H9 (cell line): Measurements from ENCODE around the gene HAUS2. TPM values are rescaled to one million over a fixed set of nuclear protein-coding genes. Genes with fewer than 3 reads are reported as not detected.

Experiments used
- DNase-seq: peaks from one replicate; pipeline ENCODE4 v3.0.0-alpha.2; 2017
- H2AFZ ChIP-seq: one replicate; pipeline ENCODE4 v1.6.1; 2013; ENCODE audit warnings: mild to moderate bottlenecking, low read length, control low read depth, moderate library complexity
- H2AK5ac ChIP-seq: 2 replicates; pipeline ENCODE4 v1.6.1; 2013; ENCODE audit warnings: low read length, control low read depth, mixed read lengths; ENCODE audit not compliant: insufficient read length
- H2BK120ac ChIP-seq: one replicate; pipeline ENCODE4 v1.6.1; 2013; ENCODE audit warnings: low read depth, mild to moderate bottlenecking, low read length, control low read depth, inconsistent platforms; ENCODE audit not compliant: poor library complexity, severe bottlenecking
- H2BK12ac ChIP-seq: 2 replicates; pipeline ENCODE4 v1.6.1; 2013; ENCODE audit warnings: low read length, control low read depth, mixed read lengths, low read depth; ENCODE audit not compliant: insufficient read length
- H2BK15ac ChIP-seq: 2 replicates; pipeline ENCODE4 v1.6.1; 2013; ENCODE audit warnings: low read depth, low read length, control low read depth
- H2BK20ac ChIP-seq: one replicate; pipeline ENCODE4 v1.6.1; 2013; ENCODE audit warnings: low read depth, mild to moderate bottlenecking, low read length, control low read depth, inconsistent platforms; ENCODE audit not compliant: poor library complexity, severe bottlenecking
- H2BK5ac ChIP-seq: 2 replicates; pipeline ENCODE4 v1.6.1; 2013; ENCODE audit warnings: low read length, control low read depth, mixed read lengths; ENCODE audit not compliant: insufficient read length
- H3K14ac ChIP-seq: 2 replicates; pipeline ENCODE4 v1.6.1; 2013; ENCODE audit warnings: low read length, control low read depth; ENCODE audit not compliant: insufficient read depth
- H3K18ac ChIP-seq: 2 replicates; pipeline ENCODE4 v1.6.1; 2013; ENCODE audit warnings: low read depth, mild to moderate bottlenecking, mixed read lengths, low read length, control low read depth; ENCODE audit not compliant: insufficient read length
- H3K23ac ChIP-seq: 2 replicates; pipeline ENCODE4 v1.6.1; 2013; ENCODE audit warnings: low read length, control low read depth, mixed read lengths, low read depth; ENCODE audit not compliant: insufficient read length
- H3K23me2 ChIP-seq: 2 replicates; pipeline ENCODE4 v1.6.1; 2013; ENCODE audit warnings: low read depth, mild to moderate bottlenecking, mixed read lengths, low read length, control low read depth; ENCODE audit not compliant: insufficient read length, poor library complexity, severe bottlenecking
- H3K27ac ChIP-seq: 2 replicates; pipeline ENCODE4 v1.5.1; 2013; ENCODE audit warnings: low read length, control low read depth, mixed read lengths, low read depth; ENCODE audit not compliant: insufficient read length
- H3K27me3 ChIP-seq: 2 replicates; pipeline ENCODE4 v1.6.1; 2013; ENCODE audit warnings: low read length, control low read depth, inconsistent platforms; ENCODE audit not compliant: insufficient read depth
- H3K4ac ChIP-seq: 2 replicates; pipeline ENCODE4 v1.6.1; 2013; ENCODE audit warnings: low read depth, mild to moderate bottlenecking, control low read depth, inconsistent platforms, low read length, moderate library complexity
- H3K4me1 ChIP-seq: 2 replicates; pipeline ENCODE4 v1.6.1; 2013; ENCODE audit warnings: low read length, control low read depth, inconsistent platforms; ENCODE audit not compliant: insufficient read depth
- H3K4me2 ChIP-seq: 2 replicates; pipeline ENCODE4 v1.6.1; 2013; ENCODE audit warnings: low read length, control low read depth, mixed read lengths; ENCODE audit not compliant: insufficient read length, insufficient read depth
- H3K56ac ChIP-seq: 2 replicates; pipeline ENCODE4 v1.6.1; 2013; ENCODE audit warnings: low read depth, mild to moderate bottlenecking, mixed read lengths, low read length, control low read depth; ENCODE audit not compliant: insufficient read length
- H3K79me1 ChIP-seq: 2 replicates; pipeline ENCODE4 v1.6.1; 2013; ENCODE audit warnings: low read depth, mild to moderate bottlenecking, moderate library complexity, low read length, control low read depth, inconsistent platforms; ENCODE audit not compliant: insufficient read depth, poor library complexity, severe bottlenecking
- H3K79me2 ChIP-seq: 2 replicates; pipeline ENCODE4 v1.6.1; 2013; ENCODE audit warnings: low read length, control low read depth, inconsistent platforms; ENCODE audit not compliant: insufficient read depth
- H3K9ac ChIP-seq: 2 replicates; pipeline ENCODE4 v1.6.1; 2013; ENCODE audit warnings: low read length, control low read depth, mixed read lengths; ENCODE audit not compliant: insufficient read length; ENCODE audit errors: extremely low read depth
- H3K9me3 ChIP-seq: one replicate; pipeline ENCODE4 v1.6.1; 2013; ENCODE audit warnings: low read depth, low read length, inconsistent platforms; ENCODE audit not compliant: control insufficient read depth
- H3T11ph ChIP-seq: one replicate; pipeline ENCODE4 v1.6.1; 2013; ENCODE audit warnings: mild to moderate bottlenecking, low read length, control low read depth, inconsistent platforms
- H4K20me1 ChIP-seq: one replicate; pipeline ENCODE4 v1.6.1; 2013; ENCODE audit not compliant: control insufficient read depth, insufficient read length, insufficient read depth
- H4K5ac ChIP-seq: 2 replicates; pipeline ENCODE4 v1.6.1; 2013; ENCODE audit warnings: low read depth, mild to moderate bottlenecking, mixed read lengths, low read length, control low read depth; ENCODE audit not compliant: insufficient read length
- H4K8ac ChIP-seq: replicated peaks from 2 replicates; pipeline ENCODE4 v1.6.1; 2013; ENCODE audit warnings: low read length, control low read depth, mixed read lengths, low read depth; ENCODE audit not compliant: insufficient read length
- H4K91ac ChIP-seq: 2 replicates; pipeline ENCODE4 v1.6.1; 2013; ENCODE audit warnings: low read depth, mild to moderate bottlenecking, moderate library complexity, mixed read lengths, low read length, control low read depth; ENCODE audit not compliant: insufficient read length
- H3K27ac Mint-ChIP-seq, 3 experiments: 2 replicates in 2 of 3; 3 replicates in 1 of 3; pipeline ENCODE4 v1.8.0; 2020 to 2021; ENCODE audit warnings: mixed read lengths in 3 of 3, mild to moderate bottlenecking in 1 of 3, moderate library complexity in 1 of 3
- H3K27me3 Mint-ChIP-seq: 2 replicates; pipeline ENCODE4 v1.8.0; 2021; ENCODE audit warnings: low read depth, mild to moderate bottlenecking, moderate library complexity, mixed read lengths
- H3K36me3 Mint-ChIP-seq, 3 experiments: 2 replicates in 2 of 3; 3 replicates in 1 of 3; pipeline ENCODE4 v1.8.0; 2020 to 2021; ENCODE audit warnings: low read depth in 3 of 3, mixed read lengths in 3 of 3; ENCODE audit not compliant: insufficient read depth in 1 of 3
- H3K4me1 Mint-ChIP-seq, 2 experiments: 2 replicates each; pipeline ENCODE4 v1.8.0; 2020; ENCODE audit warnings: mixed read lengths in 2 of 2
- H3K4me3 Mint-ChIP-seq, 2 experiments: 2 replicates in 1 of 2; 3 replicates in 1 of 2; pipeline ENCODE4 v1.8.0; 2020 to 2021; ENCODE audit warnings: mild to moderate bottlenecking in 2 of 2, mixed read lengths in 2 of 2, moderate library complexity in 1 of 2
- H3K9me3 Mint-ChIP-seq, 2 experiments: 2 replicates in 1 of 2; 3 replicates in 1 of 2; pipeline ENCODE4 v1.8.0; 2020; ENCODE audit warnings: mild to moderate bottlenecking in 2 of 2, mixed read lengths in 2 of 2, moderate library complexity in 1 of 2
- CTCF ChIP-seq: fragments of 200-600 bp; sonication (generic); conservative IDR thresholded peaks from 3 replicates; pipeline ENCODE4 v1.8.0; 2021; ENCODE audit warnings: antibody characterized with exemption, mild to moderate bottlenecking
- WGBS: extraction: QIAGEN DNeasy Blood & Tissue Kit; methylation state at CpG from one replicate; pipeline ENCODE4 v1.1.7; 2013; ENCODE audit warnings: missing lambda C conversion rate, low lambda C conversion rate, mixed read lengths; ENCODE audit not compliant: insufficient read length; ENCODE audit errors: extremely low coverage; 5-methylcytosine and 5-hydroxymethylcytosine counted together
- total RNA-seq: library from RNA; stranded (reverse); gene quantifications from 2 replicates; pipeline ENCODE4 v1.2.1, GENCODE V29; 2021

Gene HAUS2
- total RNA-seq, 1 experiment from 2014 or later, result 42.5 TPM

- H3K79me2 ChIP-seq, result no peaks in the 10 kb centered on the region
- H2BK12ac ChIP-seq, result no peak overlapping the region
- no peak overlapping the region for H3K14ac ChIP-seq
- H3K79me1 ChIP-seq, result no peaks in the 10 kb centered on the region
- no peaks in the 10 kb centered on the region for H4K20me1 ChIP-seq
- Mint-ChIP-seq H3K4me3 (no peak overlapping the region), H3K27ac (no peak overlapping the region), H3K9me3 (no peaks in the 10 kb centered on the region), H3K27me3 (no peaks in the 10 kb centered on the region), H3K36me3 (no peaks in the 10 kb centered on the region), H3K4me1 (peaks cover 0 to 5% of the 10 kb centered on the region in 2 experiments; a peak in 1 of 4 replicates)
- WGBS, result no CpG with 5 or more reads among the region's 7 CpGs
- H3K9me3 ChIP-seq, result no peaks in the 10 kb centered on the region
- H2AFZ ChIP-seq, result no peak overlapping the region
- no peak overlapping the region for H3K4ac ChIP-seq
- no peak overlapping the region for H3T11ph ChIP-seq
- H2BK5ac ChIP-seq, result no peak overlapping the region
- no peak overlapping the region for H2BK15ac ChIP-seq
- H4K8ac ChIP-seq, result no peak overlapping the region
- H3K23me2 ChIP-seq, result no peaks in the 10 kb centered on the region
- DNase-seq, result no peak
- no peak overlapping the region for H4K5ac ChIP-seq
- no peak overlapping the region for H3K23ac ChIP-seq
- no peak overlapping the region for H3K9ac ChIP-seq
- H3K4me1 ChIP-seq, result no peaks in the 10 kb centered on the region
- no peak overlapping the region for H3K56ac ChIP-seq
- no peak overlapping the region for H3K4me2 ChIP-seq
- no peaks in the 10 kb centered on the region for H3K27me3 ChIP-seq
- no peak overlapping the region for H2AK5ac ChIP-seq
- H2BK120ac ChIP-seq, result no peak overlapping the region
- H2BK20ac ChIP-seq, result no peak overlapping the region
- H4K91ac ChIP-seq, result no peak overlapping the region
- TF ChIP-seq CTCF, result no peak
- H3K18ac ChIP-seq, result no peak overlapping the region
- no peak overlapping the region for H3K27ac ChIP-seq
These were observed 60.3 kb downstream of the HAUS2 start for GRCh38 chr15:42608752-42609488.
